GM19324 (cell line): ENCODE measurements around the gene TEAD1.

Experiments
- ATAC-seq: cut with Tn5 transposase; IDR thresholded peaks from one replicate; pipeline ENCODE4 v1.9.1; 2021; ENCODE audit warnings: mild to moderate bottlenecking, moderate library complexity; ENCODE audit not compliant: unreplicated experiment, low FRiP score

TEAD1 gene

GRCh38 chr11:12684816-12685215, 10.6 kb downstream of the TEAD1 start:
- no peak for ATAC-seq

GRCh38 chr11:12685229-12685628, 11.0 kb downstream of the TEAD1 start:
- ATAC-seq = no peak

GRCh38 chr11:12686246-12687060, 12.2 kb downstream of the TEAD1 start:
- no peak for ATAC-seq

- no peak for ATAC-seq
Measured at GRCh38 chr11:12687216-12687623, 13.0 kb downstream of the TEAD1 start.

GRCh38 chr11:12687740-12688139, 13.5 kb downstream of the TEAD1 start:
- no peak for ATAC-seq

GRCh38 chr11:12689029-12689755, 15.0 kb downstream of the TEAD1 start:
- ATAC-seq = no peak

- no peak for ATAC-seq
Measured at GRCh38 chr11:12690663-12691062, 16.4 kb downstream of the TEAD1 start.

- ATAC-seq = no peak
Measured at GRCh38 chr11:12691473-12691872, 17.3 kb downstream of the TEAD1 start.

- ATAC-seq = no peak
Measured at GRCh38 chr11:12692229-12693075, 18.2 kb downstream of the TEAD1 start.

GRCh38 chr11:12693094-12693478, 18.9 kb downstream of the TEAD1 start:
- no peak for ATAC-seq

- no peak for ATAC-seq
Measured at GRCh38 chr11:12693479-12694182, 19.4 kb downstream of the TEAD1 start.

GRCh38 chr11:12694183-12694531, 19.9 kb downstream of the TEAD1 start:
- no peak for ATAC-seq

GRCh38 chr11:12695221-12695794, 21.1 kb downstream of the TEAD1 start:
- ATAC-seq = no peak

- ATAC-seq = no peak
Measured at GRCh38 chr11:12695873-12696272, 21.7 kb downstream of the TEAD1 start.

- no peak for ATAC-seq
Measured at GRCh38 chr11:12696911-12697581, 22.8 kb downstream of the TEAD1 start.

- no peak for ATAC-seq
Measured at GRCh38 chr11:12698048-12698447, 23.8 kb downstream of the TEAD1 start.

GRCh38 chr11:12701811-12702592, 27.8 kb downstream of the TEAD1 start:
- no peak for ATAC-seq

GRCh38 chr11:12702999-12703453, 28.8 kb downstream of the TEAD1 start:
- ATAC-seq = no peak

GRCh38 chr11:12704049-12704448, 29.8 kb downstream of the TEAD1 start:
- ATAC-seq = no peak
